Natural killer cell (primary cell): Measurements from ENCODE around the gene MBTD1. TPM values are rescaled to one million over a fixed set of nuclear protein-coding genes. Genes with fewer than 3 reads are reported as not detected.
"Not testable (repeated sequence)": the region's sequence is repeated elsewhere in the genome, so short reads cannot be mapped to it uniquely, and the experiment has no call there.

ENCODE experiments used
- ATAC-seq, 3 donors: fragments of 150-1000 bp in 2 of 3; fragments of 200-7000 bp in 1 of 3; cut with Tn5 transposase; 1 replicate in 1 of 3; 2 replicates in 2 of 3; pipeline ENCODE4 v1.10.0; 2021; ENCODE audit warnings: mild to moderate bottlenecking in 2 of 3, moderate library complexity in 2 of 3
- DNase-seq, 2 donors: peaks; one replicate each; pipeline versions ENCODE4 v3.0.0 to v3.0.0-alpha.2; 2013 to 2021; ENCODE audit warnings: mixed read lengths in 1 of 2
- H3K27ac ChIP-seq: one replicate; pipeline ENCODE4 v1.5.1; 2013; ENCODE audit warnings: mild to moderate bottlenecking, low read length
- H3K27me3 ChIP-seq: one replicate; pipeline ENCODE4 v1.6.1; 2013; ENCODE audit warnings: low read length; ENCODE audit not compliant: control insufficient read depth, insufficient read depth
- H3K36me3 ChIP-seq: one replicate; pipeline ENCODE4 v1.6.1; 2013; ENCODE audit warnings: low read length; ENCODE audit not compliant: control insufficient read depth, insufficient read depth
- H3K4me1 ChIP-seq: one replicate; pipeline ENCODE4 v1.6.1; 2013; ENCODE audit warnings: low read length; ENCODE audit not compliant: control insufficient read depth, insufficient read depth
- H3K4me3 ChIP-seq: one replicate; pipeline ENCODE4 v1.5.1; 2013; ENCODE audit warnings: low read length
- H3K9me3 ChIP-seq: one replicate; pipeline ENCODE4 v1.6.1; 2013; ENCODE audit warnings: low read length; ENCODE audit not compliant: control insufficient read depth, insufficient read depth
- H3K27ac Mint-ChIP-seq, 2 donors: one replicate each; pipeline ENCODE4 v1.8.0; 2022; ENCODE audit warnings: mild to moderate bottlenecking in 2 of 2, mixed read lengths in 2 of 2, moderate library complexity in 1 of 2
- H3K27me3 Mint-ChIP-seq, 2 donors: one replicate each; pipeline ENCODE4 v1.8.0; 2022; ENCODE audit warnings: low read depth in 2 of 2, mixed read lengths in 2 of 2
- H3K36me3 Mint-ChIP-seq: one replicate; pipeline ENCODE4 v1.8.0; 2022; ENCODE audit warnings: mixed read lengths
- H3K4me1 Mint-ChIP-seq, 2 donors: one replicate each; pipeline ENCODE4 v1.8.0; 2022; ENCODE audit warnings: mixed read lengths in 2 of 2
- H3K4me3 Mint-ChIP-seq: one replicate; pipeline ENCODE4 v1.8.0; 2022; ENCODE audit warnings: mild to moderate bottlenecking, moderate library complexity, mixed read lengths
- H3K9me3 Mint-ChIP-seq, 2 donors: one replicate each; pipeline ENCODE4 v1.8.0; 2022; ENCODE audit warnings: mixed read lengths in 2 of 2
- CTCF ChIP-seq: fragments of 200-600 bp; IDR thresholded peaks from one replicate; pipeline ENCODE4 v1.8.0; 2022; ENCODE audit warnings: antibody characterized with exemption
- WGBS: methylation state at CpG from one replicate; pipeline ENCODE4 v1.1.7; 2013; ENCODE audit warnings: missing lambda C conversion rate; ENCODE audit not compliant: insufficient coverage; 5-methylcytosine and 5-hydroxymethylcytosine counted together
- intact Hi-C: fragments of 100-400 bp; cut with micrococcal nuclease; formaldehyde crosslinking; loops from one replicate; pipeline ENCODE4 v1.14.2; 2022
- total RNA-seq, 4 donors: library from RNA; stranded (reverse); fragments of 120-200 nt in 1 of 4; gene quantifications; one replicate each; pipeline versions ENCODE4 v1.2.3 to v1.2.4, GENCODE V29; 2013 to 2022

Gene MBTD1
- total RNA-seq, 3 donors from 2014 or later (not counting 1 experiment from before 2014, with no cell fraction given) = 24.6 to 32.4 (median 28.8) TPM

DNA sequence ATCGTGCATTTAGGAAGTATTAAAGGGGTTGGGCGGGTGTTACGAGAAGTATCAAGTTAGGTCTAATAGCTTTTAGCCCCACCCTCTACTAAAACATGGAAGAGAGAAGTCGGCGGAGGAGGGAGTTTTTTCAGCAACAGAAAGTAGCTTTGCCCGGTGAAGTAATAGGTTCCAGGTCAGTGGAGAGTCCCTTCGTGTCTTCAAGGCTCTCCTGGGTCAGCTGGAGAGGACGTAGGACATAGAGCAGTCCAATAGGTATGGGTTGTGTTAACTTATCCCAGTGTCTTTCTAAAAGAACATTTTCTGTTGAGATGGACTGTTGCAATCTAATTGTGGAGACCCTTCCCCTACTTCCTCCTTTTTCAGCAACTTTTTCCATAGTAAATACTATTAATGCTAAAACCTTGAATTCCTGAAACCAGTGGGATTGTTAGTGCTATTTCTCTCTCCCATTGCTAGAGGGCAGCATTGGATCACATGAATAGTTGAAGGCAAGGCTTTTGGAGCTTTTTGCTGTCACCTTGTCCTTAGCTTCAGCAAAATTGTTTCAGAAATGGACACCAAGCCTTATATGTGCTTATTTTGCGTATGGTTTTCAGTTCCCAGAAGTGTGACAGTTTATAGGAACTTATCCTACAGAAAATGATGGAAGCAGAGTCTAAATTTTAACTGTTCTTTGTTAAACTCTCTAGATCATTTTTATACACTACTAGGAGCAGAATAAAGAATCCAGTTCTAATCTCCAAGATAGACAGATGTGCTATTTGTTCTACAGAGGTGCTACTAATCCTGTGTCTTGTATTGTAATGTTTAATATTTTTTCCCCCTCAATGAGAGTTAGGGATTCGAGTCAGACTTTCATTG lies 38.9 kb upstream of the MBTD1 start:
- no peaks in the 10 kb centered on the region for H3K9me3 Mint-ChIP-seq
- Histone ChIP-seq H3K9me3 (no peaks in the 10 kb centered on the region), H3K27me3 (no peaks in the 10 kb centered on the region), H3K4me3 (no peak overlapping the region), H3K4me1 (no peaks in the 10 kb centered on the region), H3K27ac (no peak overlapping the region), H3K36me3 (peaks cover 22% of the 10 kb centered on the region)
- WGBS = 79% methylated on average over 7 of the region's 10 CpGs
- no peak overlapping the region for H3K4me3 Mint-ChIP-seq
- peaks cover 10 to 13% of the 10 kb centered on the region in 2 donors for H3K4me1 Mint-ChIP-seq
- TF ChIP-seq CTCF = no peak
- intact Hi-C loops = no loop called here
- DNase-seq (peak in 1 of 2 donors; percentile 59), ATAC-seq (no peak)
- H3K36me3 Mint-ChIP-seq = no peaks in the 10 kb centered on the region
- H3K27ac Mint-ChIP-seq = peak overlapping the region; percentile 36
- no peaks in the 10 kb centered on the region for H3K27me3 Mint-ChIP-seq

DNA sequence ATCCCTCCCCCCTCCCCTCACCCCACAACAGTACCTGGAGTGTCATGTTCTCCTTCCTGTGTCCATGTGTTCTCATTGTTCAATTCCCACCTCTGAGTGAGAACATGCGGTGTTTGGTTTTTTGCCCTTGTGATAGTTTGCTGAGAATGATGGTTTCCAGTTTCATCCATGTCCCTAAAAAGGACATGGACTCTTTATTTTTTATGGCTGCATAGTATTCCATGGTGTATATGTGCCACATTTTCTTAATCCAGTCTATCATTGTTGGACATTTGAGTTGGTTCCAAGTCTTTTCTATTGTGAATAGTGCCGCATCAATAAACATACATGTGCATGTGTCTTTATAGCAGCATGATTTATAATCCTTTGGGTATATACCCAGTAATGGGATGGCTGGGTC lies 34.5 kb upstream of the MBTD1 start:
- H3K4me3 ChIP-seq, ATAC-seq, H3K36me3 Mint-ChIP-seq, H3K4me1 ChIP-seq, H3K27me3 ChIP-seq, H3K27ac Mint-ChIP-seq, H3K27ac ChIP-seq, intact Hi-C loops, H3K27me3 Mint-ChIP-seq, H3K4me3 Mint-ChIP-seq, H3K9me3 ChIP-seq, H3K9me3 Mint-ChIP-seq, DNase-seq: not testable (repeated sequence)
- H3K4me1 Mint-ChIP-seq = peaks cover 10 to 13% of the 10 kb centered on the region in 2 donors
- H3K36me3 ChIP-seq = peaks cover 46% of the 10 kb centered on the region
- WGBS = 100% methylated on average over 1 of the region's 2 CpGs

- H3K27me3 ChIP-seq = no peaks in the 10 kb centered on the region
- H3K4me3 ChIP-seq = no peak overlapping the region
- no peak for ATAC-seq
- Mint-ChIP-seq H3K9me3 (no peaks in the 10 kb centered on the region), H3K4me3 (no peak overlapping the region), H3K36me3 (no peaks in the 10 kb centered on the region), H3K4me1 (no peaks in the 10 kb centered on the region), H3K27ac (no peak overlapping the region), H3K27me3 (no peaks in the 10 kb centered on the region)
- no peaks in the 10 kb centered on the region for H3K4me1 ChIP-seq
- no peak for DNase-seq
- no peaks in the 10 kb centered on the region for H3K9me3 ChIP-seq
- TF ChIP-seq CTCF = no peak
- WGBS = 90% methylated on average over 2 of the region's 2 CpGs
- intact Hi-C loops = no loop called here
- peaks cover 65% of the 10 kb centered on the region for H3K36me3 ChIP-seq
- no peak overlapping the region for H3K27ac ChIP-seq
These were observed 29.9 kb upstream of the MBTD1 start for GRCh38 chr17:51289696-51290111.

GRCh38 chr17:51287412-51287811 lies 27.6 kb upstream of the MBTD1 start:
- peak overlapping the region in 1 of 2 donors; percentile 0 for H3K27ac Mint-ChIP-seq
- TF ChIP-seq CTCF = no peak
- Histone ChIP-seq H3K9me3 (no peaks in the 10 kb centered on the region), H3K27me3 (no peaks in the 10 kb centered on the region), H3K27ac (no peak overlapping the region), H3K4me3 (no peak overlapping the region), H3K4me1 (no peaks in the 10 kb centered on the region), H3K36me3 (peaks cover 66% of the 10 kb centered on the region)
- no peak overlapping the region for H3K4me3 Mint-ChIP-seq
- no peaks in the 10 kb centered on the region for H3K36me3 Mint-ChIP-seq
- intact Hi-C loops = no loop called here
- ATAC-seq (no peak), DNase-seq (no peak)
- WGBS = 100% methylated on average over 1 of the region's 1 CpG
- H3K27me3 Mint-ChIP-seq = no peaks in the 10 kb centered on the region
- H3K9me3 Mint-ChIP-seq = no peaks in the 10 kb centered on the region
- H3K4me1 Mint-ChIP-seq = no peaks in the 10 kb centered on the region
